Keratinocyte (primary cell): Measurements from ENCODE around the gene SPATS2L. TPM values are rescaled to one million over a fixed set of nuclear protein-coding genes. Genes with fewer than 3 reads are reported as not detected.
A peak's percentile ranks its signal among the peaks of the same experiment; 100 is the strongest.

Experiments used
- DNase-seq: peaks from one replicate; pipeline ENCODE4 v3.0.0-alpha.2; 2011; ENCODE audit warnings: low read depth, missing footprints, low spot score
- FAIRE-seq: peaks from 2 replicates; lab custom pipeline; 2011; peaks lifted over from hg19 to GRCh38; lab: Jason Lieb, UNC
- H2AFZ ChIP-seq: 2 replicates; pipeline ENCODE4 v1.6.0; 2012; ENCODE audit warnings: low read length, control low read depth, inconsistent platforms; ENCODE audit not compliant: control insufficient read depth
- H3K27ac ChIP-seq: 2 replicates; pipeline ENCODE4 v1.5.1; 2011; ENCODE audit warnings: low read length; ENCODE audit not compliant: control insufficient read depth, insufficient read depth
- H3K27me3 ChIP-seq: 3 replicates; pipeline ENCODE4 v1.6.0; 2011; ENCODE audit warnings: low read length; ENCODE audit not compliant: control insufficient read depth, insufficient read depth; ENCODE audit errors: extremely low read depth
- H3K36me3 ChIP-seq, 2 experiments: 2 replicates in 1 of 2; 3 replicates in 1 of 2; pipeline ENCODE4 v1.5.1; 2011; ENCODE audit warnings: low read length in 2 of 2, mild to moderate bottlenecking in 1 of 2; ENCODE audit not compliant: control insufficient read depth in 2 of 2, insufficient read depth in 2 of 2; ENCODE audit errors: extremely low read depth in 1 of 2
- H3K4me1 ChIP-seq: 3 replicates; pipeline ENCODE4 v1.5.1; 2011; ENCODE audit warnings: low read length; ENCODE audit not compliant: control insufficient read depth, insufficient read depth; ENCODE audit errors: extremely low read depth
- H3K4me2 ChIP-seq: 3 replicates; pipeline ENCODE4 v1.6.0; 2011; ENCODE audit warnings: low read depth, low read length; ENCODE audit not compliant: control insufficient read depth, insufficient read depth; ENCODE audit errors: extremely low read depth
- H3K4me3 ChIP-seq, 3 experiments: fragments of 200-600 bp in 1 of 3; sonication (generic) in 1 of 3; 2 replicates in 2 of 3; 3 replicates in 1 of 3; pipeline ENCODE4 v1.5.1; 2011 to 2016; ENCODE audit warnings: low read length in 3 of 3, mild to moderate bottlenecking in 3 of 3, control low read depth in 2 of 3, inconsistent platforms in 1 of 3, low read depth in 1 of 3, mixed read lengths in 1 of 3, mixed run types in 1 of 3, moderate library complexity in 1 of 3; ENCODE audit not compliant: control insufficient read depth in 2 of 3, insufficient read depth in 2 of 3; ENCODE audit errors: extremely low read depth in 1 of 3
- H3K79me2 ChIP-seq: 2 replicates; pipeline ENCODE4 v1.6.0; 2012; ENCODE audit warnings: low read length; ENCODE audit not compliant: control insufficient read depth, insufficient read depth
- H3K9ac ChIP-seq: 3 replicates; pipeline ENCODE4 v1.6.0; 2011; ENCODE audit warnings: low read length; ENCODE audit not compliant: control insufficient read depth, insufficient read depth; ENCODE audit errors: extremely low read depth
- H3K9me1 ChIP-seq: 3 replicates; pipeline ENCODE4 v1.6.0; 2011; ENCODE audit warnings: low read length; ENCODE audit not compliant: control insufficient read depth, insufficient read depth; ENCODE audit errors: extremely low read depth
- H3K9me3 ChIP-seq: 2 replicates; pipeline ENCODE4 v1.5.1; 2012; ENCODE audit warnings: low read depth, low read length; ENCODE audit not compliant: control insufficient read depth
- H4K20me1 ChIP-seq: 3 replicates; pipeline ENCODE4 v1.6.0; 2011; ENCODE audit warnings: low read length; ENCODE audit not compliant: control insufficient read depth, insufficient read depth; ENCODE audit errors: extremely low read depth
- CTCF ChIP-seq, 3 experiments: IDR thresholded peaks in 1 of 3; conservative IDR thresholded peaks in 1 of 3; optimal IDR thresholded peaks in 1 of 3; 2 replicates in 2 of 3; 3 replicates in 1 of 3; pipeline versions ENCODE3 to v1.5.1; 2011; ENCODE audit warnings: low read length in 3 of 3, mild to moderate bottlenecking in 3 of 3, moderate library complexity in 2 of 3, control low read depth in 1 of 3, inconsistent platforms in 1 of 3; ENCODE audit not compliant: insufficient read depth in 2 of 3; ENCODE audit errors: extremely low read depth in 1 of 3
- EZH2 ChIP-seq: IDR thresholded peaks from one replicate; pipeline ENCODE4 v1.6.1; 2012; ENCODE audit warnings: inconsistent platforms, mild to moderate bottlenecking, low read length, moderate library complexity
- dilution Hi-C: fragments of 300-500 bp; cut with MboI; formaldehyde crosslinking; loops from one replicate; pipeline ENCODE4 v1.7.0; 2020; ENCODE audit warnings: low sequenced_read_pairs; ENCODE audit not compliant: extremely low pct_ligation_motif_present
- polyA plus RNA-seq, 5 experiments: library from polyadenylated mRNA; depleted of rRNA in 3 of 5; stranded (reverse) in 3 of 5; stranded (forward) in 1 of 5; unstranded in 1 of 5; fragments of >200 nt; gene quantifications; 1 replicate in 1 of 5; 2 replicates in 3 of 5; 3 replicates in 1 of 5; pipeline versions ENCODE4 v1.2.1 to v1.2.3, GENCODE V29; 2011 to 2012; ENCODE audit warnings: missing spikeins in 2 of 5, low read depth in 1 of 5, low replicate concordance in 1 of 5

SPATS2L gene
- polyA plus RNA-seq, 1 donor (not counting 4 experiments of a cell fraction or from before 2014, with no cell fraction given): 95.3 TPM

DNA sequence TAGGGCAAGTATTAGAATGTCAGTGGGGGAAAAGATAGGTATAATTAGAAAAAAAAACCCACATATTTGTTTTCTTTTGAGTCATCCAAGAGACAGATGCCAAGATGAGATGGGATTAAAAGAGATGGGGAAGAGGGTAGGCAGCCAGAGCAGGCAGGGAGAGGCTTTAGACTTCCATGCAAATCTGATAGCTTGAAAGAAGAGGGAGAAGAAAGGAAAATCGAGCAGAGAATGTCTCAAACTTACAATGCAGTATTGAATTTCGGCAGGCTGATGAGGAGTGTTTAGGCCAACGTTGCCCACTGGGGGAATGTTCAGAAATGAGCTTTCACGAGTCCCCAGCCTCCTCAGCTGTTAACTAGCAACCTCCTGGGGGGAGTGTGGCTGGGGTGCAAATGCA is 91.3 kb downstream of the SPATS2L start:
- TF ChIP-seq EZH2 (no peak), CTCF (optimal IDR thresholded peaks at IDR 0.05 in 1 of 3, IDR thresholded peaks at IDR 0.05 in 1 of 3, conservative IDR thresholded peaks at IDR 0.05 in 1 of 3; ENCODE audit: extremely low read depth in 1 of 3, insufficient read depth in 2 of 3, low read length in 3 of 3) (no peak)
- no peak overlapping the region for H3K4me3 ChIP-seq
- H3K36me3 ChIP-seq: peaks cover under 1 to 10% of the 10 kb centered on the region in 2 experiments
- H3K79me2 ChIP-seq: peaks cover 5% of the 10 kb centered on the region
- no peak overlapping the region for H3K27ac ChIP-seq
- no peaks in the 10 kb centered on the region for H3K9me3 ChIP-seq
- FAIRE-seq (peak; percentile 67), DNase-seq (no peak)
- no peak overlapping the region for H3K9ac ChIP-seq
- H3K27me3 ChIP-seq: no peaks in the 10 kb centered on the region
- dilution Hi-C loops: no loop called here
- H3K4me1 ChIP-seq: peaks cover 24% of the 10 kb centered on the region
- H2AFZ ChIP-seq: no peak overlapping the region
- H3K9me1 ChIP-seq: no peaks in the 10 kb centered on the region
- peak overlapping the region; percentile 31 for H3K4me2 ChIP-seq
- no peaks in the 10 kb centered on the region for H4K20me1 ChIP-seq

- Histone ChIP-seq H3K36me3 (peaks cover 0 to 8% of the 10 kb centered on the region in 2 experiments), H3K27ac (no peak overlapping the region), H3K4me1 (peaks cover 25% of the 10 kb centered on the region), H2AFZ (no peak overlapping the region), H3K79me2 (peaks cover 3% of the 10 kb centered on the region), H3K27me3 (no peaks in the 10 kb centered on the region), H3K9ac (no peak overlapping the region), H4K20me1 (no peaks in the 10 kb centered on the region), H3K4me3 (no peak overlapping the region), H3K4me2 (peak overlapping the region; percentile 1), H3K9me3 (no peaks in the 10 kb centered on the region), H3K9me1 (no peaks in the 10 kb centered on the region)
- FAIRE-seq (peak; percentile 61), DNase-seq (no peak)
- no peak for TF ChIP-seq EZH2
- TF ChIP-seq CTCF (optimal IDR thresholded peaks at IDR 0.05 in 1 of 3, IDR thresholded peaks at IDR 0.05 in 1 of 3, conservative IDR thresholded peaks at IDR 0.05 in 1 of 3; ENCODE audit: extremely low read depth in 1 of 3, insufficient read depth in 2 of 3, low read length in 3 of 3): no peak
- dilution Hi-C loops: no loop called here
Measured at GRCh38 chr2:200399046-200399445, 92.6 kb downstream of the SPATS2L start.
